NCI-H2196 (cell line): ENCODE results near the gene TMA7B.
A peak's percentile ranks its signal among the peaks of the same experiment; 100 is the strongest.

Source experiments
- DNase-seq: peaks from one replicate; lab custom pipeline; 2025; ENCODE audit not compliant: unreplicated experiment; lab: John Stamatoyannopoulos, UW

The TMA7B gene

GRCh38 chr22:39959640-39960447, at the start of gene TMA7B:
Gene TMA7B (plus strand): TSS chr22:39960397. CDS start chr22:39964375, 3,978 bp downstream.
- DNase-seq = no peak

DNA sequence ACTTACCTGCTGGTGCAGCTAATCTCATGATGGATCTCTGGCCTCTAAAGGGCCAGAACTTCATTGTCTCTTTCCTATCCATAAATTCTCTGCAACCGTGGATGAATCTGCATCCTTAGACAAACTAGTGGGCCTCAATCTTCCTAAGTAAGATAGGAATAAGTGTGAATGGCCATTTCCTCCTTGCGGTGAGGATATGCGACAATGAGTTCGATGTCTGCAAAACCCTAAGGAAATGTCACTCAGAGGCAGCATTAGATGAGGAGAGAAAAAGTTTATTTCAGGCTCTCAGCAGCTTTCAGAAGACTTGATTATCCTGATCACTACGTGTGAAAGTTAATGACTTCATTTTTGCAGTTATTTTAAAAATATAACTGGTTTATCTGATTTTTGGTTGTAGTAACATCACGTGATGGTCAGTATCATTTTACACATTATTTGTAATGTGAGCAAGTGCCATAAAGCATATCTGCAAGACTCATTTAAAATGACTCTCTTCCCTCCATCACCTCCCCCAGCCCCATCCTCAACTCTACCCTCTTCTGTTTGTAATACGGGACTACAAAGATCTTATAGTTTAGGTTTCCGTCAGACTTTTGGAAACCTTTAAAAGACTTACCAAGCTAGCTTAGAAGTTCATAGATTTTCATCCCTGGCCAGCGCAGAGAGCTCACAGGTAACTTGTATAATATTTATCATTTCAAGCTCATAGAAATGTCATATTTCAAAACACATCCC, 49.2 kb upstream of the TMA7B start:
- no peak for DNase-seq

DNA sequence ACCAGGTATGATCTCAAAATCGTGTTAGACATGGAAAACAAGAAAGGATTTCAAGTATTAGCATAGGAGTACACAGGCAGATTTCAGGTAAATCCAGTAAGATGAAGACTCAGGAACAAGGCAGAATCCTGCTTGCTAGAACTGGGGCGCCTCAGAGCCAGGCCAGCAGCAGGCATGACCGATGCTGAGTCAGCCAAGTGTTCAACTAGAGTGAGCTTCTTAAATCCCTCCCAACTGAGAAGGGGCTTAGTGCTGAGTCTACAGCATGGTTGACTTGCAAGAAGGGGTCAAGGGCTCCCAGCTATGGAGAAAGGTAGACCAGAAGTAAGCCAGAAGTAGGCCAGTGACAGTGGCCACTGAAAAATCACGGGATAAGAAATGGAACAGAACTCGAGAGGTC, 46.9 kb upstream of the TMA7B start:
- no peak for DNase-seq

DNA sequence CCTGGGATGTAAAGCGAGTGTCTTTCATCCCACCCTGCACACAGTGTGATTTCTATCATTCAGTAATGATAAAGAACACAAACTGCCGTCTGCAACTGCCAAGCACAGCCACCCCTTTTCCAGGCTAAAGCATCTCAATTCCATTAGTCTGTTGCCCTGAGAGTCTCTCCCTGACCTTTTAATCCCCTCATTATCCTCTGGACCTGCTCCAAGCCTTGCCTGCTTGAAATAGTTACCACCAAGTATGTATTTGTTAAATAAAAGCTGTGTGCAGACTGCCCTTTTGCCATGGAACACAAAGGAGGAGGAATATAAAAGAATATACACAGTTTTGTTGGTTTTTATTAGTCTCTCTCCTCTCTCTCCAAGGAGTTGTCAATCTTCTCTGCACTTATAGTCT, 46.3 kb upstream of the TMA7B start:
- DNase-seq = no peak

- DNase-seq = no peak
These were observed 45.6 kb upstream of the TMA7B start for GRCh38 chr22:39914584-39914983.

GRCh38 chr22:39915295-39915726, 44.9 kb upstream of the TMA7B start:
- no peak for DNase-seq

GRCh38 chr22:39916496-39916895, 43.7 kb upstream of the TMA7B start:
- no peak for DNase-seq

GRCh38 chr22:39917197-39917643, 43.0 kb upstream of the TMA7B start:
- no peak for DNase-seq

DNA sequence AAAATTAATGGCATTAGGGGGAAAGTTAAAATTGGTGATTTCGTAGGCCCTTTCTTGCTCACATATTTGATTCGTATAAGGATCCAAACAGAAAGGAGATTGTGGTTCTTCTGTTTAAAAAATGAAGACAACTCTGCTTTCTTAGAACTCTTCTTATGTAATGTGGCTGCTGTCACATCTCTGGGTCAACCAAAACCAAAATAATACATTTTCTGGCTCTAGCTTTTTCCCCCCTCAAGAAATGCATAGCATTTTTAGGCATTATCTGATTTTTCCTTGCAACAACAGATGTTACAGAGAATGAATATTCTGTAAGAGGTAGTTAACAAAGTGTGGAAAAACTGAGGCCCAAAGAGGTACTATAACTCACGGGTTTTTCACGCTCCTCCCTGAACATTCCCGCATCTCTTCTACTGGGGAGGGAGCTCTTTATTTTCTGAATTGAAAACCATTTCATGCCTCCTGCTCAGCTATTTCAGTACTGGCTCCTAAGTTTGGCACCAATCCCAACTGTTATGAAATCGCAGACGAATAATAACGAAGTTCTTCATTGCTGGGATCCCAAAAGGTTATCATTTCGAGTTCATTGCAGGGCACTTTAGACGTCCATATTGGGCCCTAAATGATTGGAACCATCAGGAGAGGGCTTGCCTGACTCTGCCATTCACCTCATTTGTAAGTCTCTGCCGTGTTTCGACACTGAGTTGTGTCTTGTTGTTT, 42.3 kb upstream of the TMA7B start:
- peak; percentile 19 for DNase-seq

DNA sequence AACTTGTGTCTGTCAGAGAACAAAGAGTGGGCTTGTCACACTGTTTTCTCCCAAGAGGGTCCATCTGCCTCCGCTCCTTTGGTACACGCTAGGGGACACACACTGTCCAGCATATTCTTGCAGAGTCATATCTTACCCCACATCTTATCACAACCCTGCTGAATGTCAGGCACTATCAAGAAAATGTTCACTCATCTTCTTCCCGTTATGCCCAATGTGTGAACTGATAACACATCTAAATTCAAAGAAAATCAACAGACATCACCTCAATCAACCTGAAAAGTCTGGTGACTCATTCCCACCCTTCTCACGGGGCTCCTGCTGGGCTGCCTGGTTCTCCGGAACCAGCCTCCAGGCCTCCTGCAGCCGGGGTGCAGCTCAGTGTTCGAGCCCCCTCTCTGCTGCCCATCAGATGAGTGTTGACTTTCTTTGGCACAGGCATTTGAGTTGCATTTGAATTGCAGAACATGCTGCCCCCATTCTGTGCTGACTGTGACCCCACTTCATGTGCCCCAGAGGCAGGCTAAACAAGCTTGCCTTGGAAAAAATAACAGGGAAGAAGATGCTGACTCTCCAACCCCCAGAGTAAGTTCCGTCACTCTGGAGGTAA, 40.0 kb upstream of the TMA7B start:
- no peak for DNase-seq

GRCh38 chr22:39923696-39924095, 36.5 kb upstream of the TMA7B start:
- DNase-seq = no peak

GRCh38 chr22:39924286-39924685, 35.9 kb upstream of the TMA7B start:
- no peak for DNase-seq

DNA sequence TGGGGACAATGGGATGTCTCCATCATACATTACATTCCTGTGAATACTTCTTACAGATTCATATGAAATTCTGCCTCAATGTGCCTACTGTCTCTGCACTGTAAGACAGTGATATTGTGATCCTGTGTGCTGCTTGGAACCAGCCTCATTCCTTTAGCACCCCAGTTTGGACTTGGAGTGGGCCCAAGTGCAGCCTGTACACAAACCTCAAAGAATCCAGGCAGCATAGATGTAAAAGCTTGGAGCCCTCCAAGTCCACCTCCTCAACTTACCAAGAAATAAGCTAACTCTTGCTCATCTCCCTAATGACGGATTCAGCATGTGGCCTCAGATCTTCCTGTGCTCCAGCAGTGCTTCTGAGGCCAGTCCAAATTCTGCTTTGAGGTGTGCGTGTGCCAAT, 34.9 kb upstream of the TMA7B start:
- no peak for DNase-seq

- no peak for DNase-seq
These were observed 34.1 kb upstream of the TMA7B start for GRCh38 chr22:39925909-39926679.

DNA sequence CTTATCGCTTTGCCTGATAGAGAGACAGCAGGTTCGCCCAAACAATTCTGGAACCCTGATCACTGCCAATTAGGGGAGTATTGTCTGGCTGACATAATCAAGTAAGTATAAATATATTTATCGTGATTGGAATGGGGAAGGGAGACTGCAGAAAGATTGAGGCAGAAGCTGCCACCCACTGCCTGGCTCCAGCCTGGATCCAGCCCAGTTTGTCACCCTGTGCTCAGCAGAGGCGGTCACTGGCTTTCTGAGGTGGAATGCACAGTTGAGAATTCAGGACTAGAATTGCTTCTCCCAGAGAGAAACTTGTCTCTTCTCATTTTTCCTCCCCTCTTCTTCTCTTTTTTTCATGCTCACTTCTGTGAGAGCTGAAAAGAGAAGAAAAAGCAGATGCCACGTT, 33.4 kb upstream of the TMA7B start:
- DNase-seq = no peak

DNA sequence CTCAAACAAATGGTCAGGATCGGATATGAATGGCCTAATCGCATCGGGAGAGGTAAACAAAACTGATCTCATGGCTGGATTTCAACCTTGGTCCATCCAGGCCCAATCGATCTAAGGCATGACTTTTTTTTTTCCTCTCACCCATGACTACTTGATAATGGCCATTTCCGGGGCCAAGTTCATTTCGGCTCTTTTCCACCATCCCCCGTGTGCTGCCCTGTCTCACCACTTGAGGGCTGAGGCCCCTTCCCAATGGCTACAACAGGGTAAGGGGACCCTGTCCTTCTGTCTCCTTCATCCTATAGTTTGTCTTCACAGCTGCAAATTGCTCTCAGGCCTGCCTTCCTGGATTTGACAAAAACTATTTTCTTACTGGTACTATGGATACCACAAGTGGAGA, 32.7 kb upstream of the TMA7B start:
- DNase-seq = no peak

DNA sequence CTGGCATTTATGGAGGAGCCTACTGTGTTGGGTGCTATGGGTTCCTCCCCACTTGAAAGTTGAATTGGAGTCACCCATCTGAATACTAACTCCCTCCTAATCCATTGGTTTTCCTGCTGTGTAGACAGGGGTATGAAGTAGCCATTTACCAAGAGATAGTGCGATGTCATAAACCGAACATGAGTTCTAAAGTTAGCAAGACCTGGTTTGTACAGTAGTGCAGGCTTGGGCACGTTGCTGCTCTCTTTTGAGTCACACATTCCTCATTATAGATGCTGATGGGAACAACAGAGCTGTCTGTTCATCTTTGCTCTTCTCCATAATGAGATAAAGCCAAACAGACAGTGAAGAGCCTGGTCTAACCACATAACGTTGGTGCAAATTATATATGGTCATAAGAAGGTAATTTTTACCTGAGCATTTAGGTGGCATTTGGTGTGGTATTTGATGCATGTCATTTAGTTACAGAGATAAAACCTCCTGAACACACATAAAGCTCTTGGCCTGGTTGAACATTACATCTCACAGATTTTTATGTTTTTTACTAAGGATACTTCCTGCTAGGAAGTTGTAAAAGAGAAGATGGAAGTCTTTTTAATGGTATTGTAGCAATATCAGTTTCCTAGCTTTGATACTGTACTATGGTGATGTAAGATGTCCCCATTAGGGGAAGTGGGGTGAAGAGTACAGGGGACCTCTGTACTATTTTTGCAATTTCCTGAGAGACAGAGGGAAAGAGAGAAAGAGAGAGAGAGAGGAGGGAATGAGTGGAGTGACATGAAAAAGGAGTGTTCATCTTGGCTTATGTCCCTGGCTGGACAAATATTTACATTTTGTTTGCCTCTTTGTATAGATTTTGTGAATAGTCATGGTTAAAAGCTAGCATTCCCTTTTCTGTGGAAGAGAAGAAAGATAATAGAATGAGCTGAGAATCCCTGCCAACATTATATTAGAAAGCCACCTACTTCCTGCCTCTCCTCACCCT, 31.4 kb upstream of the TMA7B start:
- no peak for DNase-seq

- DNase-seq = no peak
These were observed 28.9 kb upstream of the TMA7B start for GRCh38 chr22:39931251-39931650.

GRCh38 chr22:39932166-39932565, 28.0 kb upstream of the TMA7B start:
- no peak for DNase-seq
